PC-3 (cell line): ENCODE results near the gene ROR1.

Experiments
- EZH2 ChIP-seq: fragments of 300-600 bp; sonication (generic); IDR thresholded peaks from one replicate; pipeline ENCODE4 v1.6.1; 2017; ENCODE audit warnings: antibody characterized with exemption, mild to moderate bottlenecking, low read length; ENCODE audit not compliant: unreplicated experiment
- EZH2phosphoT487 ChIP-seq: fragments of 300-600 bp; sonication (generic); IDR thresholded peaks from 2 replicates; pipeline ENCODE4 v1.6.1; 2018; ENCODE audit warnings: mild to moderate bottlenecking, antibody characterized with exemption, low read length, borderline replicate concordance
- TF ChIP-seq, protein P1 (sequence below): fragments of 300-600 bp; sonication (generic); conservative IDR thresholded peaks from 2 replicates; pipeline ENCODE4 v1.5.1; 2017; ENCODE audit warnings: antibody characterized with exemption, low read depth, mild to moderate bottlenecking, low read length

DNA sequence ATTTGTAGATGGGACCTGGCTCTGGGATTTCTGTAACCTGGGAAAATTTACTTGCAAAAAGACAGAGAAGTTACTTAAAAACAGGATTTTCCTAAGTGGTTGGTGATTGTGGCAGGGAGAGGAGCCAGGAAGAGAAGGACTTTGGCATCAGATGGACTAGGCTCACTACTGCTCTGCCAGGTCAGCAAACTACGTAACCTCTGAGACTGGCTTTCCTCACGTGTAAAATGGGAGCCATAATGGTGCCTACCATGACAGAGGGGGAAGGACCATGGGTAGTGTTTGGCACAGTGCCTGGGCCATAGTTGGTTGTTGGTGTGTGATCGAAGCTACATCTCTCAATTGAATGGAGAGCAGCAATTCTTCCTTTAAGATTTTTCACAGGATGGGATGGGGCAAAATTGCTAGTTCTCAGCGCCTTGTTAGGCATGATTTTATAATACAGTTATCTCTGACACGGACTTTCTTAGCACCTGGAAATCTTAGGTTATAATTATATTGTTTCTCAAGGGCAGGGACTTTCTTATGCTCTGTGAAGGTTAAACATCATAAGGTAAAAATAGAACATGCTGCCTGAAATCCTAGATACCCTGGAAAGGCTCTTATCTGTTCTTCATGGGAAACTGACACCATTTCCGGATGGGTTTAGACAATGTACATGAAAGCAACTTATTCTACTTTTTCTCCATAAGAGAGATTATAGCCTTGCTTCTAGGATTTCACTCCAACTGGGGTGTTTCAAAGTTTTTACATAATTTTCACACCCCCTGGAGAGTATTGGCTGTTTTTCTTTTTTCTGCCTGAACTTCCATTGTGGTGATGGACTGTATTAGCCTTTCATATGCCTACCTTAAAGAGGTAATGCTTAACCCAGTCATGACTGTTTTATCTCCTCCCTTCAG lies 10.9 kb downstream of the ROR1 start:
- TF ChIP-seq, protein P1, sequence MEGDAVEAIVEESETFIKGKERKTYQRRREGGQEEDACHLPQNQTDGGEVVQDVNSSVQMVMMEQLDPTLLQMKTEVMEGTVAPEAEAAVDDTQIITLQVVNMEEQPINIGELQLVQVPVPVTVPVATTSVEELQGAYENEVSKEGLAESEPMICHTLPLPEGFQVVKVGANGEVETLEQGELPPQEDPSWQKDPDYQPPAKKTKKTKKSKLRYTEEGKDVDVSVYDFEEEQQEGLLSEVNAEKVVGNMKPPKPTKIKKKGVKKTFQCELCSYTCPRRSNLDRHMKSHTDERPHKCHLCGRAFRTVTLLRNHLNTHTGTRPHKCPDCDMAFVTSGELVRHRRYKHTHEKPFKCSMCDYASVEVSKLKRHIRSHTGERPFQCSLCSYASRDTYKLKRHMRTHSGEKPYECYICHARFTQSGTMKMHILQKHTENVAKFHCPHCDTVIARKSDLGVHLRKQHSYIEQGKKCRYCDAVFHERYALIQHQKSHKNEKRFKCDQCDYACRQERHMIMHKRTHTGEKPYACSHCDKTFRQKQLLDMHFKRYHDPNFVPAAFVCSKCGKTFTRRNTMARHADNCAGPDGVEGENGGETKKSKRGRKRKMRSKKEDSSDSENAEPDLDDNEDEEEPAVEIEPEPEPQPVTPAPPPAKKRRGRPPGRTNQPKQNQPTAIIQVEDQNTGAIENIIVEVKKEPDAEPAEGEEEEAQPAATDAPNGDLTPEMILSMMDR, result no peak
- TF ChIP-seq EZH2phosphoT487 (no peak), EZH2 (no peak)
